Measurements from ENCODE around the gene ADGRG3. TPM values are rescaled to one million over a fixed set of nuclear protein-coding genes. Genes with fewer than 3 reads are reported as not detected.

The ADGRG3 gene
- total RNA-seq (1 to 10 TPM in 1 of 2 donors, under 1 TPM in 1; 0.06 to 3.6 TPM), polyA plus RNA-seq (ENCODE audit: insufficient read length in 2 of 2) (under 1 TPM; 0.22 to 0.30 TPM)
- long read RNA-seq, donor 1, result 0 reads
- long read RNA-seq, donor 2, result 0 reads
- long read RNA-seq, donor 3, result 0 reads
- long read RNA-seq, donor 4, result 0 reads

- peaks cover 50% of the 10 kb centered on the region for H3K36me3 ChIP-seq (ENCODE audit: control insufficient read depth, insufficient read depth, low read length)
- H3K4me3 ChIP-seq (ENCODE audit: low read depth, low read length), result no peak within 1 kb of the TSS
- no peak for DNase-seq (ENCODE audit: low read depth in 4 of 6, low spot score in 6 of 6)
- no peaks in the 10 kb centered on the region for H3K27me3 ChIP-seq (ENCODE audit: control insufficient read depth, insufficient read depth, low read length)
- WGBS (ENCODE audit: insufficient coverage), result 87% methylated on average over 3 of the region's 11 CpGs
- peaks cover 36% of the 10 kb centered on the region for H3K4me1 ChIP-seq (ENCODE audit: control insufficient read depth, insufficient read depth, low read length)
- no peaks in the 10 kb centered on the region for H3K9me3 ChIP-seq (ENCODE audit: control insufficient read depth, insufficient read depth, low read length)
- H3K27ac ChIP-seq (ENCODE audit: low read depth, low read length), result no peak within 1 kb of the TSS
Measured at GRCh38 chr16:57668263-57668571, at the start of gene ADGRG3. Gene ADGRG3, plus strand, starts transcription at chr16:57668306. Its CDS starts 42 bp downstream, at chr16:57668348.

DNA sequence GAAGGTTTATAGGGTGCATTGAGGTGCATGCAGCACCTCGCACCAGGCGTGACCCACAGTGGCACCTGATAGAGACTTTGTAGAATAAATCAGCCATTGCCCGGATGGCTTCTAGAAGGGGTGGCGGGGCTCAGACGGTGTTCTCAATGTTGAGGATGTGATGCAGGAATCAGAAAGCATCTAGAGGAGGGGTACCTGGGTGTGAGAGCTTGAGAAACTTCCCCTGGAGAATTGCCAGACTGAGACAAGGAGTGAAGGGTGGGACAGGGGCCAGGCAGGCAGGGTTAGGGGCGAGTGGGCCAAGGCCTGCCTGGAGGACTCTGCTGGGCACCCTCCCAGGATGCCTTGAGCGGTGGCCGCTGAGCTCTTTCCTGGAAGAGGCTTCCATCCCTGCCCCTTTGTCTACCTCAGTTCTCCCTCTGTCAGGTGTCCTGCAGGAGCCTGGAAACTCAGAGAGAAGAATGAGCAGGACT lies 48.9 kb upstream of the ADGRG3 start:
- peaks cover 54% of the 10 kb centered on the region for H3K4me1 ChIP-seq (ENCODE audit: control insufficient read depth, insufficient read depth, low read length)
- WGBS (ENCODE audit: insufficient coverage), result 77% methylated on average over 8 of the region's 8 CpGs
- no peak overlapping the region for H3K27ac ChIP-seq (ENCODE audit: low read depth, low read length)
- no peak for DNase-seq (ENCODE audit: low read depth in 4 of 6, low spot score in 6 of 6)
- H3K36me3 ChIP-seq (ENCODE audit: control insufficient read depth, insufficient read depth, low read length), result no peaks in the 10 kb centered on the region
- no peak overlapping the region for H3K4me3 ChIP-seq (ENCODE audit: low read depth, low read length)
- no peaks in the 10 kb centered on the region for H3K9me3 ChIP-seq (ENCODE audit: control insufficient read depth, insufficient read depth, low read length)
- no peaks in the 10 kb centered on the region for H3K27me3 ChIP-seq (ENCODE audit: control insufficient read depth, insufficient read depth, low read length)

DNA sequence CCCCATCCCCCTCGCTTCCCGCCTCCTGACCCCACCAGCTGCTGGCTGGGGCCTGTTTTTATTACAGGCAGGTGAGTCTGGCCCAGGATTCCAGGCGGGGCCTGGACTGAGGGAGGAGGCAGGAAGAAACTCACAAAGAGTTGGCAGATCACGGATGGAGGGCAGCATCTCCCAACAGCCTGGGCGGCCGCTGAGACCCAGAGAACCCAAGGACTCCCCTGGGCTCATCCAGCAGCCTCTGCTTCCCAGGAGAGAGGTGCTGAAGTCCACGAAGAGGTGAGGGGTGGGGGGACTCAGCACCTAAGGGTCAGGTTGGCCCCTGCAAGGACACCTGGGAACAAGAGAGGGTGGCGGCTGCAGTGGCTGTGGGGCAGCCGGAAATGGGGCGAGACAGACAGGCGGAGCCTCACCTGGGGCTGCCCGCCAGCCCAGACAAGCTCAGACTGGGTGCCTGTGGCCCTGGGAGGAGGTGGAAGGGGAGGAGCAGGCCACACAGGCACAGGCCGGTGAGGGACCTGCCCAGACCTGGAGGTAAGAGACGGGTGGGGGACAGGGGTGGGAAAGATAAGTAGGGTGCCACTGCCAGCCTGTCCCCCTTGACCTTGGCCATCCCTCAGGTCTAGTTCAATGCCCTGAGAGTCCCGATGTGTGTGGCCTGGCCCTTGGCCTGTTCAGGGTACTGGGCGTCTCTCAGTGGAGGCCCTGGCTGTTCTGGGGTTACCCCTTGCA lies 48.3 kb upstream of the ADGRG3 start:
- DNase-seq (ENCODE audit: low read depth in 4 of 6, low spot score in 6 of 6), result no peak
- no peaks in the 10 kb centered on the region for H3K27me3 ChIP-seq (ENCODE audit: control insufficient read depth, insufficient read depth, low read length)
- WGBS (ENCODE audit: insufficient coverage), result 90% methylated on average over 14 of the region's 16 CpGs
- H3K4me1 ChIP-seq (ENCODE audit: control insufficient read depth, insufficient read depth, low read length), result peaks cover 60% of the 10 kb centered on the region
- no peak overlapping the region for H3K4me3 ChIP-seq (ENCODE audit: low read depth, low read length)
- H3K9me3 ChIP-seq (ENCODE audit: control insufficient read depth, insufficient read depth, low read length), result no peaks in the 10 kb centered on the region
- H3K36me3 ChIP-seq (ENCODE audit: control insufficient read depth, insufficient read depth, low read length), result no peaks in the 10 kb centered on the region
- H3K27ac ChIP-seq (ENCODE audit: low read depth, low read length), result no peak overlapping the region

DNA sequence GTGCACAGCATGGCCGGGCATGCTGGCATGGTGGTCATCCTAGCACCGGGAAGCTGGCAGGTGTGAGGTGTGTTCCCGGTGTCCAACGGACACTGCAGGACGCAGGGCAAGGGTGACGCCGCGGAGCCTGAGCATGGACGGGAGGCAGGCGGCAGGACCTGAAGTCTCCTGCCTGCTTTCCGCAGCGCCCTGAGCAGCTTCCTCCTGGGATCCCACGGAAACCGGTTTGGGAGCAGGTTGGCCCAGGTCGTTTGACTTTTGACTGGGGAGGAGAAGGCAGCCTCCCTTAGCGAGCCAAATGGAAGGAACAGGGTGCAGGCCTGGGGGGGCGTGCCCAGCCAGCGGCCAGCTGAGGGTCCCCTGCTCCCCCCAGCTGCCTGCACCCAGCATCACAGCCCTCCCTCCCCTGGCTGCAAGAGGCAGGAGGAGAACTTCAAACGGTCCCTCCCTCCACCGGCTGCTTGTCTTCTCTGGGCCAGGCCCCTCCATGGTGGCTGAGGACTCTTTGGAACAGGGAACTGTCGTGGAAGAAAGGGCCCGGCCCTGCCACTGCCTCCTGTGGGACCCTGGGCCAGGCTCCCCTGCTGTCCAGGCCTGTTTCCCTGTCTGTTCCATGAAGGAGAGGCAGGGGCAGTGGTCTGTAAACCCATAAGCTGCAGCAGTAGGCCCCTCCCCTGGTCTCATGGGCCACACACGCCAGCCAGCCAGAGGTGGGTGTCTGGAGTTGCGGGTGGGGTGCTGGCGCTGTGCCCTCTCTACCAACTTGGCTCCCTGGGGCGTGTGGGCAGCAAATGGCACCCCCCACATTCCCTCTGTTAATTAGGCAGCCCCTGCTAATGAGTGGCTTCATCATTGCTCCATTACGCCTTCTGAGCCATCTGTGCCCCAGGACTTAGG lies 47.5 kb upstream of the ADGRG3 start:
- Histone ChIP-seq H3K4me1 (ENCODE audit: control insufficient read depth, insufficient read depth, low read length) (peaks cover 68% of the 10 kb centered on the region), H3K36me3 (ENCODE audit: control insufficient read depth, insufficient read depth, low read length) (no peaks in the 10 kb centered on the region), H3K27ac (ENCODE audit: low read depth, low read length) (no peak overlapping the region), H3K4me3 (ENCODE audit: low read depth, low read length) (no peak overlapping the region), H3K27me3 (ENCODE audit: control insufficient read depth, insufficient read depth, low read length) (no peaks in the 10 kb centered on the region), H3K9me3 (ENCODE audit: control insufficient read depth, insufficient read depth, low read length) (no peaks in the 10 kb centered on the region)
- WGBS (ENCODE audit: insufficient coverage), result 69% methylated on average over 17 of the region's 27 CpGs
- peak in 1 of 6 donors; percentile 50 for DNase-seq (ENCODE audit: low read depth in 4 of 6, low spot score in 6 of 6)

DNA sequence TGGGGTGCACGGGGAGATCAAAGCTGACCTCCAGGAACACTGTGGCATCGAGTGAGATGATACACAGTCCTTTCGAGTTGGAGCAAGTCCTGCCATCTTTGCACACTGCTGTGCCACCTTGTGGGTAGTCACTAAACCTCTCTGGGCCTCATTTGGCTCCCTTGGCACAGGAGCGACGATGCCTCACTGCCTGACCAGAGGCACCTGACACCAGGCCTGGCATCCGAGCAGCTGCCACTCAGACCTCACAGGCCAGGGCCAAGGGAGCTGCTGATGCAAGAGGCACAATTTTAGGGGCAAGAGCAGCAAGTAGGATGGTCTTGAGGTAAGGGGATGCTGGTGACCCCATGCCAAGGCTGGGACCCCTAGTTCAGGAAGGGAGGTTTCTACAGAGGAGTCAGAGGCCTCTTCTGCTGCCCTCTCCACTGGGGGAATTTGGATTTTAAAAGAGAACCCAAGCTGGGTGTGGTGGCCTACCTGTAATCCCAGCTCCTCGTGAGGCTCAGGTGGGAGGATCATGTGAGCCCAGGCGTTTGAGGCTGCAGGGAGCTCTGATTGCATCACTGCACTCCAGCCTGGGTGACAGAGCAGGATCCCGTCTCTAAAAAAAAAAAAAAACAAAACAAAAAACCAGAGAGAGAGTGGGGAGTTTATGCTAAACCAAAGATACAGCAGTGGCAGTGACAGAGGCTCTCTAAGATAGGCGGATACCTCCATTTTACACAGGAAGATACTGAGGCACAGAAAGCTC lies 46.4 kb upstream of the ADGRG3 start:
- Histone ChIP-seq H3K27ac (ENCODE audit: low read depth, low read length) (no peak overlapping the region), H3K36me3 (ENCODE audit: control insufficient read depth, insufficient read depth, low read length) (no peaks in the 10 kb centered on the region), H3K9me3 (ENCODE audit: control insufficient read depth, insufficient read depth, low read length) (no peaks in the 10 kb centered on the region), H3K4me3 (ENCODE audit: low read depth, low read length) (no peak overlapping the region), H3K4me1 (ENCODE audit: control insufficient read depth, insufficient read depth, low read length) (peaks cover 78% of the 10 kb centered on the region), H3K27me3 (ENCODE audit: control insufficient read depth, insufficient read depth, low read length) (no peaks in the 10 kb centered on the region)
- no peak for DNase-seq (ENCODE audit: low read depth in 4 of 6, low spot score in 6 of 6)
- 84% methylated on average over 7 of the region's 10 CpGs for WGBS (ENCODE audit: insufficient coverage)

GRCh38 chr16:57622361-57623250 lies 45.5 kb upstream of the ADGRG3 start:
- 64% methylated on average over 16 of the region's 16 CpGs for WGBS (ENCODE audit: insufficient coverage)
- DNase-seq (ENCODE audit: low read depth in 4 of 6, low spot score in 6 of 6), result peak in 1 of 6 donors; percentile 58
- Histone ChIP-seq H3K27ac (ENCODE audit: low read depth, low read length) (peak overlapping the region; percentile 8), H3K36me3 (ENCODE audit: control insufficient read depth, insufficient read depth, low read length) (no peaks in the 10 kb centered on the region), H3K9me3 (ENCODE audit: control insufficient read depth, insufficient read depth, low read length) (no peaks in the 10 kb centered on the region), H3K4me1 (ENCODE audit: control insufficient read depth, insufficient read depth, low read length) (peaks cover 87% of the 10 kb centered on the region), H3K27me3 (ENCODE audit: control insufficient read depth, insufficient read depth, low read length) (no peaks in the 10 kb centered on the region), H3K4me3 (ENCODE audit: low read depth, low read length) (no peak overlapping the region)

- H3K9me3 ChIP-seq (ENCODE audit: control insufficient read depth, insufficient read depth, low read length), result no peaks in the 10 kb centered on the region
- no peak overlapping the region for H3K4me3 ChIP-seq (ENCODE audit: low read depth, low read length)
- peak overlapping the region; percentile 73 for H3K27ac ChIP-seq (ENCODE audit: low read depth, low read length)
- H3K36me3 ChIP-seq (ENCODE audit: control insufficient read depth, insufficient read depth, low read length), result no peaks in the 10 kb centered on the region
- DNase-seq (ENCODE audit: low read depth in 4 of 6, low spot score in 6 of 6), result peak in 2 of 6 donors; percentile 55 to 75
- H3K4me1 ChIP-seq (ENCODE audit: control insufficient read depth, insufficient read depth, low read length), result peaks cover 95% of the 10 kb centered on the region
- WGBS (ENCODE audit: insufficient coverage), result 62% methylated on average over 15 of the region's 17 CpGs
- no peaks in the 10 kb centered on the region for H3K27me3 ChIP-seq (ENCODE audit: control insufficient read depth, insufficient read depth, low read length)
Measured at GRCh38 chr16:57623251-57624043, 44.7 kb upstream of the ADGRG3 start.

DNA sequence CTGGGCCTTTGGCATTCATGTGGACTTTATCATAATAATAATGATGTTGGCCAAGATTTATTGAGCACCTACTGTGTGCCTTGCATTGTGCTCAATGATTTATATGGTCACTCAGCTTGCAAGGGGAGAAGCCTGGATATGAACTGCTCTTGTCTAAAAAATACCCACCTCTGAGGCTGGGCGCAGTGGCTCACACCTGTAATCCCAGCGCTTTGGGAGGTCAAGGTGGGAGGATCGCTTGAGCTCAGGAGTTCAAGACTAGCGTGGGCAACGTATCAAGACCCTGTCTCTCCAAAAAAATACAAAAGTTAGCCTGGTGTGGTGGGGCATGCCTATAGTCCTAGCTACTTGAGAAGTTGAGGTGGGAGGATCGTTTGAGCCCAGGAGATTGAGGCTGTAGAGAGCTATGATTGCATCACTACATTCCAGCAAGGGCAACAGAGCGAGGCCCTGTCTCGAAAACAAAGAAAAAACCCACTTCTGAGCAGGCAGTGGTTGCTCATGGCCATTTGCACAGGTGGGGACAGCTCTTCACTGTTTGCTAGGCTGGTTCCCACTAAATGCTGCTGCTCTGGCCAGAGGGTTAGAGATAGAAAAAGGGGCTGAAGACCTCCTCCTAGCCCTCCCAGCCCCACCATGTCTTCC lies 43.9 kb upstream of the ADGRG3 start:
- DNase-seq (ENCODE audit: low read depth in 4 of 6, low spot score in 6 of 6), result no peak
- H3K36me3 ChIP-seq (ENCODE audit: control insufficient read depth, insufficient read depth, low read length), result no peaks in the 10 kb centered on the region
- 90% methylated on average over 5 of the region's 8 CpGs for WGBS (ENCODE audit: insufficient coverage)
- no peak overlapping the region for H3K4me3 ChIP-seq (ENCODE audit: low read depth, low read length)
- no peaks in the 10 kb centered on the region for H3K9me3 ChIP-seq (ENCODE audit: control insufficient read depth, insufficient read depth, low read length)
- H3K27me3 ChIP-seq (ENCODE audit: control insufficient read depth, insufficient read depth, low read length), result no peaks in the 10 kb centered on the region
- H3K4me1 ChIP-seq (ENCODE audit: control insufficient read depth, insufficient read depth, low read length), result peaks cover 97% of the 10 kb centered on the region
- H3K27ac ChIP-seq (ENCODE audit: low read depth, low read length), result peak overlapping the region; percentile 73

All from spinal cord (tissue), 10 donors.